Activated T-helper 1 cell treated with Interleukin-2 at 50 U/mL for 16 hours (primary cell): ENCODE measurements around the gene RAB1A.
"Not testable (repeated sequence)": the region's sequence is repeated elsewhere in the genome, so short reads cannot be mapped to it uniquely, and the experiment has no call there.

Experiments
- DNase-seq: peaks from one replicate; pipeline ENCODE4 v3.0.0-alpha.2; 2020; ENCODE audit warnings: low read depth

Gene RAB1A

DNA sequence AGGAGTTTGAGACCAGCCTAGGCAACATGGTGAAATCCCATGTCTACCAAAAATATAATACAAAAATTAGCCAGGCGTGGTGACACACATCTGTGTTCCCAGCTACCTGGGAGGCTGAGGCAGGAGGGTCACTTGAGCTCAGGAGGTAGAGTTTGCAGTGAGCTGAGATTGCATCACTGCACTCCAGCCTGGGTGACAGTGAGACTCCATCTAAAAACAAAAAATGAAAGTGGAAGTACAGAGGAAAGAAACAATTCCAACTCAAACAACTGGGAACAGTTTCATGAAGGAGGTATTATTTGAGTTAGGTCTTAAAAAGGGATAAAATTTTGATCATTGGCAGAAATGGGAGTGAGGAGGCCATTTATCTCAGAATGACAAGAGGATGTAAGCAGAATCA, 6.3 kb upstream of the RAB1A start:
- no peak for DNase-seq

DNA sequence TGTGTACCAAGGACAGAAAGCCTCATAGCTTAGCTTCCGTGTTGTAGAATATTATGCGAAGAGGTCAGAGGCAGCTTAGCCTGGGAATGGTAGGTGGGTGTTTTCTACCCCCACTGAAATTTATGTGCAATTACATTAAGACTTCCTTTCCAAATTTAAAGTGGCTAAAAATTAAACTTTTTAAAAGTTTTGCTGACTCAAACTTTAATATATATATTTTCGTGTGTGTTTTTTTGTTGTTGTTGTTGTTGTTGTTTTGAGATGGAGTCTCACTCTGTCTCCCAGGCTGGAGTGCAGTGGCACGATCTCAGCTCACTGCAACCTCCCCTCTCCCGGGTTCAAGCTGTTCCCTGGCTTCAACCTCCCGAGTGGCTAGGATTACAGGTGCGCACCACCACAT, 4.3 kb upstream of the RAB1A start:
- no peak for DNase-seq

DNA sequence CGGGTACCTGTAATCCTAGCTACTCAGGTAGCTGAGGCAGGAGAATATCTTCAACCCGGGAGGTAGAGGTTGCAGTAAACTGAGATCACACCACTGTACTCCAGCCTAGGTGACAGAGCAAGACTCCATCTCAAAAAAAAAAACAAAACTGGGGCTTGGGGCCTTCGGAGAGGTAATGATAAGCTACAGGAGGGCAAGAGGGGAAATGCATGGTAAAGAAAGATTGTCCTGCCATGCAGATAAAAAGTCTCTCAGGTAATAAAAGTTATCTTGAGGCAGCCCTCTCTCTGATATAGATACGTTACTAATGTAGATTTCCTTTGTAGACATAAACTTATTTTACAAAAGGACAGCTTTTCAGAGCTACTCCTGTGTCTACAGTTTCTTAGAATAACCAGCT, 3.7 kb upstream of the RAB1A start:
- DNase-seq, result no peak

DNA sequence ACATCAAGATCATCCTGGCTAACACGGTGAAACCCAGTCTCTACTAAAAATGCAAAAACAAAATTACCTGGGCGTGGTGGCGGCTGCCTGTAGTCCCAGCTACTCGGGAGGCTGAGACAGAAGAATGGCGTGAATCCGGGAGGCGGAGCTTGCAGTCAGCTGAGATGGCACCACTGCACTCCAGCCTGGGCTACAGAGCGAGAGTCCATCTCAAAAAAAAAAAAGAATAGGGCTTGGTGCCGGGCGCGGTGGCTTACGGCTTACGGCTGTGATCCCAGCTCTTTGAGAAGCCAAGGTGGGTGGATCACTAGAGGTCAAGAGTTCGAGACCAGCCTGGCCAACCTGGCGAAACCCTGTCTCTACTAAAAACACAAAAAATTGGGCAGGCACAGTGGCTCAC, 3.0 kb upstream of the RAB1A start:
- DNase-seq, result not testable (repeated sequence)

DNA sequence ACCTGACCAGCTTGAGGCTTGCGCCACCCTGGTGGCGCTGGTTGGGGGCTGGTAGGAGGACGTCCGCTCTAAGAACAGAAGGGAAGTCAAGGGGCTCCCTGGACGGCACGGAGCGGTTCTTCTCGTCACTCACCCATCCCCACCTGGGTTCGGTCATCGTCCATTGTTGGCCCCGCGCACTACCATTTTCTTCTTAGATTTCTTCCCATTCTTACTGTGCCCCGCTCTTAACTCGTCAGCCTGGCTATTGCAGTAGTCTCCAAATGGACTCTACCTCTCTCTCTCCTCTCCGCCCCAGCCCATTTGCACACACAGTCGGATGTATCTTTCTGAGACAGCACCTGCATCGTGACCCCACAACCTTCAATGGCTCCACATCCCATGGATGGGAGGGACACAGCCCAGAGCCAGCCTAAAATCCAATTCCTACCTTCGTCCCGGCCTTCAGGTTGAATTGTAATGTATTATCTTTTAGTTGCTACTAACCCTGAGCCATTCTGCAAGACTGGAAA, 814 bp upstream of the RAB1A start:
- peak; percentile 1 for DNase-seq

DNA sequence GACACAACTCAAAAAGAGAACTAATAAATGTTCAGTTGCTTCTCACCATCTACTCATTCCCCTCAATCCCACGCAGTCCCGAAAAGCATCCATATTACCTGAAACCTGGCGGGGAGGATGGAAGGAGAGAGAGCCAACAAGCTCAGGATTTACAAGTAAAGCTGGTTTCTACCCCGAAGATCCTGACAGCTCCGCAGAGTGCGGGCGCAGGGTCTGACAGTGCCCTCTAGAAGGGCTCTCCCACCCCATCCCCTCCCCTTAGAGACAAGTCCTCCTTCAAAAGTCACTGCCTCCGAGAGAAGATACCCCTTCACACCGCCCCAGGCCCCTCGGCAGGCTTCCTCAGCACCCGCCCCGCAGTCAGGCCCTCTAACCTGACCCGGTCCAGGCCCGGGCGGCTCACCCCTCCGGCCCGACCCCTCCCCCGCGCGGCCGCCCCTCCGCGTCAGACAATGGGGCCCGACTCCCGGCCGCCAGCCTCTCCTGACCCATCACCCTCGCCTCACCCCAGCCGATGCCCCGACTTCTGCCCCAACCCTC, 550 bp downstream of the RAB1A start:
- DNase-seq, result peak; percentile 17

DNA sequence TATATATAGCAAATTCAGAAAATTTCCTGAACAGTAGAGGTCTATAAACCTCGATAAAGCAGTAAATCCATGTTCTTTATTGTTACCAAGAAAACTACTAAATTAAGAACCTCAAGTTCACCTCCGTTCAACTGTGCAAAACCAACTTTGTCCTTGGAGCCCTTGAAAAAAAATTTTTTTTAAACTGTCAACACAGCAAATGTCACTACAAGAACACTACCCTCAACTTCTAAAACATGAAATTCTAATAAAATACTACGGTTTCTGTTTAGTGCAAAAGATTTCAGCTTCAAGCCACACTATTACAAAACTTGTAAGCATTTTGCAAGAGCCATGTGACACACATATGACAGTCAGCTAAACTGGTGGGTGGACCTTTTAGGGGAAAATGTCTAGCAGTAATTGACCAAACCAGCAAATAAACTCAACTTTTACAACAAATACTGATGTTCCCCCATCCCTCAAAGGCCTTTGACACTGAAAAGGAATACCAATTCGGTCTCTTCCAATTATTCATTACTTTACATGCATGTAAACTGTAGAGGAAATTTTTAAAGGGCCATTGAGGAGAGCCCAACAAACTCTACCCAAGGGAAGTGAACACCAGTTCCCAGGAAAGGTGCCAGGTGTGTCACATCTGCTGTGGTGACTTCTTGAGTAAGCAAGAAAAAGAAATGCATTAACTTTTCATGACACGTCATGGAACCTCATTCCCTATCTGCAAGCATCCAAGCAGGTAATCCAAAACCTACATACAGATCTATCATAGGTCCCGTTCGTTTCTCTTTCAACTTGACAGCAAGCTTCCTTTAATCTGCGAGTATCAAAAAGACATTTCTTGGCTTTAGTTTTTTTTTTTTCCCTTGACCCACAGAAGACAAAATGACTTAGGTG, 1.4 kb downstream of the RAB1A start:
- no peak for DNase-seq

DNA sequence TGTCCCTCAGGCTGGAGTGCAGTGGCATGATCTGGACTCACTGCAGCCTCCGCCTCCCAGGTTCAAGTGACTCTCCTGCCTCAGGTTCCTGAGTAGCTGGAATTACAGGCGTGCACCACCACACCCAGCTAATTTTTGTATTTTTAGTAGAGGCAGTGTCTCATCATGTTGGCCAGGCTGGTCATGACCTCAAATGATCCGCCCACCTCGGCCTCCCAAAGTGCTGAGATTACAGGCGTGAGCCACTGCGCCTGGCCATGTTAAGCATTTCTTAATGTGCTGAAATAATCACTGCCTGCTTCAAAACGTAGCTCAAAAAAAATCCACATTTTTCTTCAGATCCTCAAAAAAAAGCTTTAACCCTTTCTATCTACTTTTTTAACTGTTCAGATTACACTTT, 4.4 kb downstream of the RAB1A start:
- DNase-seq, result not testable (repeated sequence)

DNA sequence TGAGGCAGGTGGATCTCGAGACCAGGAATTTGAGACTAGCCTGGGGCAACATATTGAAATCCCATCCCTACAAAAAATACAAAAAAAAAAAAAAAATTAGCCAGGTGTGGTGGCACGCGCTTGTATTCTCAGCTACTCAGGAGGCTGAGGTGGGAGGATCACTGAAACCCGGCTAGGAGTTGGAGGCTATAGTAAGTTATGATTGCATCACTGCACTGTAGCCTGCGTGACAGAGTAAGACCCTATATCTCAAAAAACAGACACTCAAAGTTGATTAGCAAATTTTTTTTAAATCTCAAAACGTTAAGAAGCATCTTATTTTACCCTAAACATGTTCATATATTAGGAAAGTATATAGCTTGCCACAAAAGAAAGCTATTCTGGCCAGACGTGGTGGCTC, 7.6 kb downstream of the RAB1A start:
- DNase-seq, result no peak

DNA sequence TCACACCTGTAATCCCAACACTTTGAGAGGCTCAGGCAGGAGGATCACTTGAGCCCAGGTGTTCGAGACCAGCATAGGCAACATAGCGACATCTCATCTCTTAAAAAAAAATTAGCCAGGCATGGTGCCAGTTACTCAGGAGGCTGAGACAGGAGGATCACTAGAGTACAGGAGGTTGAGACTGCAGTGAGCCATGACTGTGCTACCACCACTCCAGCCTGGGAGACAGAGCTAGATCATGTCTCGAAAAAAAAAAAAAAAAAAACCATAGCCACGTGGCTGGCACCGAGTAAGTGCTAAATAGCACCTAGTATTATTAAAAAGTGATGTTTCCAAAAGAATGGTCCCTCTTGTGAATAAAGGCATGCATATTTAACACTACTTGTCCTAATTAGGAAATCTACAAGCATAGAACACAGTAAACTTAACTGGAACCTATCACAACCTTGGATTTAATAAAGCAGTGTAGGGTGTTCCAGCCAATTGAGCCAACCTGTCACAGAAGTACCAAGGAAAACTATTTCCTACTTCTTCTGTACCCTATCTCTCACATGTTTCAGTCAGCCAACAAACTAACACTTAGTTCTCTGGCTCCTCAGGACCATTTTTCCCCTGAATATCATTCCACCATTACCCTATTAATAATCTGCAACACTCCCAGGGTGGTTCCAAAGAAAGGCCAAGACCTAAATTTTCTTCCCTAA, 8.8 kb downstream of the RAB1A start:
- no peak for DNase-seq

DNA sequence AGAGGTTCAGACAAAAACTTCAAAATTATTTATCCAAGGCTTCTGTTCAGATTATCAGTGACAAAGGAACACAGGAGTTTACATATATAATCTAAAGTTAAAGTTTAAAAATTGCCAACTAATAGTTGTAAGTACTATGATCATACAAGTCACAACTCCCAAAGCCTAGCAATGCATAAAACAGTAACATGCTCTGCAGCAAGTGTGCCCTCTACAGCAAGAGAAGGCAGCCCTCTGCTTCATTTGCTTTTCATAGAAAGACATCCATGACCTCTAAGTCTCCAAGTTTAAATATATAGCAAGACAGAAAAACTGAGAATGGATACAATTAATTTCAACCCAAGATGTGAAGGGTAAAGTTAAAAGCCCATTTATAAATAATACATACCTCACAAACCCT, 13.3 kb downstream of the RAB1A start:
- no peak for DNase-seq

DNA sequence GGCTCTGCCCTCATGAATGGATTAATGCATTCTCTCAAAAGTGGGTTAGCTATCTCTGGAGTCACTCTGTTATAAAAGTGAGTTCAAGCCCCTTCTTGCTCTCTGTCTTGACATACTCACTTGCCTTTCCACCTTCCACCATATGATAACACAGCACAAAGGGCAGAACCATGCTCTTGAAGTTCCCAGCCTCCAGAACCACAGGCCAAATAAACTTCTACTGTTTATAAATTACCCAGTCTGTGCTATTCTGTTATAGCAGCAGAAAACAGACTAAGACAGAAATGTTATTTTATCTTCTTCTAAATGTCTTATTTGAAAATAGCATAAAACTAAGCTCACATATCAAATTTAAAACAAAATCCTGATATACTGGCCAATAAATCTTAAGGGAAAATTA, 15.0 kb downstream of the RAB1A start:
- no peak for DNase-seq

DNA sequence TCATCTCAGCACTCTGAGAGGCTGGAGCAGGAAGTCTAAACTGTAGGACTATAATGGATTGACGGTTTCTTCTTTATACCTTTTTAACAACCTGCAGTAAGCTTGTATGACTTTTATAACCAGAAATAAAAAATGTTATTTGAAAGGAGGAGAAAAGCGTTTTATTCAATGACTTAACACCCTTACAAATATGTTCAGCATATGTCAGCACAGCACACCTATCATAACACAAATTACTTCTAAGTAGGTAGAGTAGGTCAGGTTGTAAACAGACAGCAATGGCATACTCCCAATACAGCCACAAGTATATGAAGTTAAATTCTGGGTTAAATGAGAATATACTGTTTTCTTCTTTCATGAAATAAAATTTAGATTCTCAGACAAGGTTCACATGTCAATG, 16.1 kb downstream of the RAB1A start:
- no peak for DNase-seq

DNA sequence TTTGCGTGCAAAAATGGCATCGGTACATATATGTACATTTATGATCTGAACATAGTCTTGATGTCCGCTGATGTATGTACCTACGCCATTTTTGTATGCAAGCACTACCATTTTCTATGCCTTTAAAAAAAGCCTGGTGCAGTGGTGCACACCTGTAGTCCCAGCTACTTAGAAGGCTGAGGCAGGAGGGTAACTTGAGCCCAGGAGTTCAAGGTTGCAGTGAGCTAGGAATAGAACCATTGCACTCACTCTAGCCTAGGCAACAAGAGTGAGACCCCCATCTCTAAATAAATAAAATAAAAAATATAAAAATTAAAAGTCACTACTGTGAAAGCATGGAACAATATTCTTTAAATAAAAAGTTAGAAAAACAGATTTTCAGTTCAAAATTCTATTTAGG, 16.7 kb downstream of the RAB1A start:
- DNase-seq, result no peak

DNA sequence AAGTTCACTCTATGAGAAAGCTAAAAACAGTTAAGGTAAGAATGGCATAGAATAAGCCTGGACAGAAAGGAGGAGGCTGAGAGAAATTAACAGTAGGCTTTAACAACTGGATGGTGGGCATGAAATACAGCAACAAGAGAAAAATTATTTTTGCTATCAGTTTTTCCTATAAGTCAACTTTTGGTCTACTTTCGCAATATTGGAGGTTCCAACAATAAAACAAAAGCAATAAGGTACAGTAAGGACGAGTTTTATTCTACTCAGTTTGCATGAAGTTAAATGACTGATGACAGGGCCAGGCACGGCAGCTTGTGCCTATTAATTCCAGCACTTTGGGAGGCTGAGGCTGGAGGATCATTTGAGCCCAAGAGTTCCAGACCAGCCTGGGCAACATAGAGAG, 17.3 kb downstream of the RAB1A start:
- no peak for DNase-seq

DNA sequence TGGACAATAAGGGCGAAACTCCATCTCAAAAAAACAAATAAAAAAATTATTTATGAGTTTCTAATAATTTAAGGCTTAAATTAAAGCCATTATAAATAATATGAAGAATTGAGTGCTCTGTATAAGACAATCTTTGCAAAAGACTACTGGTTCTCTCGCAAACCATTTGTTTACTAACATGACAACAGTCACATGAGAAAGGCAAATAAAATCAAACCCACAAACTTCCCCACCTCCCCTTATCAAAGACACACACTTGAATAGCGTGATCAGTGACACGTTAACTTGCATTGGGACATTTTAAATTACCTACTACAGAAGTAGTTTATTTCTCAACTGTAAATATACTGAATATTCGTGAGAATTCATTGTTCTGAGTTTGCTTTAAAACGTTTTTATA, 21.1 kb downstream of the RAB1A start:
- no peak for DNase-seq

DNA sequence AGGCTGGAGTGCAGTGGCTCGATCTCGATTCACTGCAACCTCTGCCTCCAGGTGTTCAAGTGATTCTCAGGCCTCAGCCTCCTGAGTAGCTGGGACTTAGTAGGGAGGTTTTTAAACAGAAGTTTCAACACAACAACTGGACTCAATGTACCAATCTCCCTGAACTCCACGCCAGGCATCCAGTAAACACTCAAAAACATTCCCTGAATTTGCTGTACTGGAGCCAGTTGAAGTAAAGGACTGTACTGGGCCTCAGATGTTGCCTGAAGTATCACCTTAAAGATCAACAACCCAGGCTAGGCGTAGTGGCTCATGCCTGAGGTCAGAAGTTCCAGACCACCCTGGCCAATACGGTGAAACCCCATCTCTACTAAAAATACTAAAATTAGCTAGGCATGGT, 22.4 kb downstream of the RAB1A start:
- no peak for DNase-seq

DNA sequence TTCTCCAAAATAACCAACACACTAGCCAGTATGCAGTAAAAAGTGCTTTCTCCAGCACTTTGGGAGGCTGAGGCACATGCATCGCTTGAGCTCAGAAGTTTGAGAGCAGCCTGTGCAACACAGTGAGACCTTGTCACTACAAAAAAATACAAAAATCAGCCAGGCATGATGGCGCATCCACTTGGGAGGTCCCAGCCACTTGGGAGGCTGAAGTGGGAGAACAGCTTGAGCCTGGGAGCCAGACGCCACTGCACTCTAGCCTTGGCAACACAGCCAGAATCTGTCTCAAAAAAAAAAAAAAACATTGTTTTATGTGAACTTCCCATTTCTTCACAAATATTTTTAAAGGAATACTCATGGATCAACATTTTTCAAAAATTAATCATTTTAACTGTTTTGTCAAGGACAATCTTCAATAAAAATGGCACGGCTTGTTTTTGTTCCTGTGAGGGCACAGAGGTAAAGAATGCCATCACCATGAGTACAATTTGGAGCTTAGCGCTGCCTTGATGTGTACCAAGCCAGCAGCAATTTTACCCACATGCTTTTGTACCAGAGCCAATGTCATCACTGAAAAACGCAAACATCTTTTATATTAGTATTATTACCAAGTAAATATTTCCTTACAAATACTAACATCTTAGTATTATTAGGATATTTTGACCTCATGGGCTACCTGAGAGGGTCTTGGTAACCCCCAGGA, 26.7 kb downstream of the RAB1A start:
- DNase-seq, result no peak

DNA sequence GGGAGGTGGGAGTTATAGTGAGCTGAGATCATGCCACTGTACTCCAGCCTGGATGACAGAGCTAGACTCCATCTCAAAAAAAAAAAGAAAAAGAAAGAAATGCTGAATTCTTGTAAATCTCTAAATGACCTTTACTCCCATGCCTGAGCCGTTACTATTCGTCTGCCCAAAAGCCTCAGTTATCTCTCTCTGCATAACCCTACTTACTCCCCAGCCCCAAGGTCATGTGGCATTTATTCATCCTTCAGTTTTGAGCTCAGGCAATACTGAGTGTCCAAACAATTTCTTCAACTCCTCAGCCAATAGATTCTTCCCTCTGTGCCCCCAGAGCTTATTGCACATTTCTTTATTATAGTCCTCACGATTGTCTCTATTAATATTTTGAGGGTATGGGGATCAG, 28.8 kb downstream of the RAB1A start:
- no peak for DNase-seq

DNA sequence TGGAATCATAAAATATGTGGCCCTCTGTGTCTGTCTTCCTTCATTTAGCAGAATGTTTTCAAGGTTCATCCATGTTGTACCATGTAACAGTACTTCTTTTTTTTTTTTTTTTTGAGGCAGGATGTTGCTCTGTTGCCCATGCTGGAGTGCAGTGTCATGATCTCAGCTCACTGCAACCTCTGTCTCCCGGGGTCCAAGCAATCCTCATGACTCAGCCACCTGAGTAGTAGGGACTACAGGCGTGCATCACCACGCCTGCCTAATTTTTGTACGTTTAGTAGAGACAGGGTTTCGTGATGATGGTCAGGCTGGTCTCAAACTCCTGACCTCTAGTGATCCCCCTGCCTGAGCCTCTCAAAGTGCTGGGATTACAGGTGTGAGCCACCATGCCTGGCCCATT, 31.2 kb downstream of the RAB1A start:
- no peak for DNase-seq

DNA sequence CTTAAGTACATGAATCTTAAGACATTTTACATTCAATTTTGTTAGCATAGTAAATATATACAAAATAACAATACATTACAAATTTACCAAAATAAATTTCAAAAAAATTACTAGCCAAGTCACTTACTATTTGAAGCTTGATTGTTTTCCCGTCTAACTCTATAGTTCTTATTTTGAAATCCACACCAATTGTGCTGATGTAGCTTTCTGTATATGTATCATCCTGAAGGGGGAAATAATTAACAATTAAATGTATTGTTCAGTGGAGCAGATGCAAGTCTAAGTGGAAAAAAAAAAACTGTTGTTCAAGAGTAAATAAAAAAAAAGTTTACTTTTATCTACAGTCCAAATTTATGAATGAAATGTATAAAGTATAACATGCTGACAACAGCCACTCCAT, 32.1 kb downstream of the RAB1A start:
- no peak for DNase-seq

DNA sequence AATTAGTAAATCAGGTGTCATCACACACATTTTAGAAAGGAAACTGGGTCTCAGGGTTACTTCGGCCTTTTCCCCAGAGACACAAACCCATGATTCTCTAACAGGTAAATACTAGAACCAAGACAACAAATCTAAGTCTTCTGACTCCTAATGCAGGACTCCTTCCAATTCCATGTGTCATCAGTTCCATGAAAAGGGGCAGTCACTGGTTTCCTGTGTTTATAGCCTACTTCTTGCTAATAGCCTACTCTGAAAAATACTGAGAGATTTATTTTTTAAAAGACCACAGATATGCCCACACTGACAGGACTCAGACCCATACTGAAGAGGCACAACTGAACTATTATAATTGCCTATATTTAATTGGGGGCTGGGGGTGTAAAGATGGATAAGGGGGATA, 33.0 kb downstream of the RAB1A start:
- no peak for DNase-seq

DNA sequence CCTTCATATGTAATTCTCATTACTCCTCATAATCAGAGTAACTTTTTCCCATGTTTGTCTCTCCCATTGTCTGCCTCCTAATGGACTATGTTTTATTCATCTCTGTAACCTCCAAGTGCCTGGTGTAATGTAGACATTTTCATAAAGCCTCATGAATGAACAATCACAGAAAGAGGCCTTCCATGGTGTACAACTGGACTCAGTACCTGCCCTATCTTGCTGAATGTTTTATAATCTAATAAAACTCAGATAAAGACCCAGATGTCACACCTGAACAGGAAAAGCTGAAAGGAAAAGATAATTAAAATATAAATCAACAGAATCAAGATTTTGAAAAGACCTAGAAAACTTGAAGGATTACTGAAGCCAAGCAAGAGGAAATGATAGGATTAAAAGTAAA, 36.7 kb downstream of the RAB1A start:
- no peak for DNase-seq
